ENCODE results near the gene LYRM9. TPM values are rescaled to one million over a fixed set of nuclear protein-coding genes. Genes with fewer than 3 reads are reported as not detected.
"Not testable (repeated sequence)": the region's sequence is repeated elsewhere in the genome, so short reads cannot be mapped to it uniquely, and the experiment has no call there.

LYRM9 gene
- total and polyA plus RNA-seq, 9 donors = 8.2 to 15.5 (median 10.7) TPM

- Histone ChIP-seq H3K9me3 (replicated peaks; ENCODE audit: control insufficient read depth, low read depth, low read length) (no peaks in the 10 kb centered on the region), H3K36me3 (ENCODE audit: control insufficient read depth, insufficient read depth, low read length) (no peaks in the 10 kb centered on the region), H3K4me3 (ENCODE audit: low read length) (no peak overlapping the region), H3K4me1 (ENCODE audit: control insufficient read depth, insufficient read depth, low read length) (peaks cover 10% of the 10 kb centered on the region), H3K27me3 (ENCODE audit: control insufficient read depth, insufficient read depth, low read length) (no peaks in the 10 kb centered on the region), H3K27ac (ENCODE audit: low read length) (no peak overlapping the region)
- WGBS (ENCODE audit: insufficient coverage) = no CpG with 5 or more reads among the region's 3 CpGs
- no peak for DNase-seq
Observed at GRCh38 chr17:27860971-27861664, 32.0 kb downstream of the LYRM9 start.

GRCh38 chr17:27858621-27859305 lies 34.4 kb downstream of the LYRM9 start:
- Histone ChIP-seq H3K4me1 (ENCODE audit: control insufficient read depth, insufficient read depth, low read length) (peaks cover 10% of the 10 kb centered on the region), H3K27ac (ENCODE audit: low read length) (no peak overlapping the region), H3K4me3 (ENCODE audit: low read length) (no peak overlapping the region), H3K36me3 (ENCODE audit: control insufficient read depth, insufficient read depth, low read length) (no peaks in the 10 kb centered on the region), H3K9me3 (replicated peaks; ENCODE audit: control insufficient read depth, low read depth, low read length) (no peaks in the 10 kb centered on the region), H3K27me3 (ENCODE audit: control insufficient read depth, insufficient read depth, low read length) (no peaks in the 10 kb centered on the region)
- WGBS (ENCODE audit: insufficient coverage) = 100% methylated on average over 2 of the region's 6 CpGs
- no peak for DNase-seq

- H3K36me3 ChIP-seq (ENCODE audit: control insufficient read depth, insufficient read depth, low read length) = no peaks in the 10 kb centered on the region
- no peaks in the 10 kb centered on the region for H3K27me3 ChIP-seq (ENCODE audit: control insufficient read depth, insufficient read depth, low read length)
- no peak for DNase-seq
- 51% methylated on average over 3 of the region's 5 CpGs for WGBS (ENCODE audit: insufficient coverage)
- H3K27ac ChIP-seq (ENCODE audit: low read length) = no peak overlapping the region
- peaks cover 9% of the 10 kb centered on the region for H3K4me1 ChIP-seq (ENCODE audit: control insufficient read depth, insufficient read depth, low read length)
- H3K9me3 ChIP-seq (replicated peaks; ENCODE audit: control insufficient read depth, low read depth, low read length) = no peaks in the 10 kb centered on the region
- H3K4me3 ChIP-seq (ENCODE audit: low read length) = no peak overlapping the region
Observed at GRCh38 chr17:27856676-27857432, 36.3 kb downstream of the LYRM9 start.

GRCh38 chr17:27855454-27855853 lies 37.7 kb downstream of the LYRM9 start:
- no peaks in the 10 kb centered on the region for H3K36me3 ChIP-seq (ENCODE audit: control insufficient read depth, insufficient read depth, low read length)
- 86% methylated on average over 2 of the region's 3 CpGs for WGBS (ENCODE audit: insufficient coverage)
- H3K9me3 ChIP-seq (replicated peaks; ENCODE audit: control insufficient read depth, low read depth, low read length) = no peaks in the 10 kb centered on the region
- H3K4me1 ChIP-seq (ENCODE audit: control insufficient read depth, insufficient read depth, low read length) = peaks cover 12% of the 10 kb centered on the region
- no peak overlapping the region for H3K4me3 ChIP-seq (ENCODE audit: low read length)
- no peak for DNase-seq
- no peaks in the 10 kb centered on the region for H3K27me3 ChIP-seq (ENCODE audit: control insufficient read depth, insufficient read depth, low read length)
- no peak overlapping the region for H3K27ac ChIP-seq (ENCODE audit: low read length)

- WGBS (ENCODE audit: insufficient coverage) = 70% methylated on average over 2 of the region's 5 CpGs
- Histone ChIP-seq H3K27ac (ENCODE audit: low read length) (no peak overlapping the region), H3K9me3 (replicated peaks; ENCODE audit: control insufficient read depth, low read depth, low read length) (no peaks in the 10 kb centered on the region), H3K4me3 (ENCODE audit: low read length) (no peak overlapping the region), H3K27me3 (ENCODE audit: control insufficient read depth, insufficient read depth, low read length) (no peaks in the 10 kb centered on the region), H3K36me3 (ENCODE audit: control insufficient read depth, insufficient read depth, low read length) (no peaks in the 10 kb centered on the region), H3K4me1 (ENCODE audit: control insufficient read depth, insufficient read depth, low read length) (peaks cover 19% of the 10 kb centered on the region)
- no peak for DNase-seq
Observed at GRCh38 chr17:27854163-27854562, 39.0 kb downstream of the LYRM9 start.

GRCh38 chr17:27853091-27853490 lies 40.1 kb downstream of the LYRM9 start:
- no peak for DNase-seq
- Histone ChIP-seq H3K4me1 (ENCODE audit: control insufficient read depth, insufficient read depth, low read length) (peaks cover 22% of the 10 kb centered on the region), H3K27ac (ENCODE audit: low read length) (no peak overlapping the region), H3K9me3 (replicated peaks; ENCODE audit: control insufficient read depth, low read depth, low read length) (no peaks in the 10 kb centered on the region), H3K36me3 (ENCODE audit: control insufficient read depth, insufficient read depth, low read length) (no peaks in the 10 kb centered on the region), H3K27me3 (ENCODE audit: control insufficient read depth, insufficient read depth, low read length) (no peaks in the 10 kb centered on the region), H3K4me3 (ENCODE audit: low read length) (no peak overlapping the region)
- WGBS (ENCODE audit: insufficient coverage) = 100% methylated on average over 1 of the region's 3 CpGs

- H3K4me1 ChIP-seq (ENCODE audit: control insufficient read depth, insufficient read depth, low read length) = peaks cover 28% of the 10 kb centered on the region
- no peak overlapping the region for H3K27ac ChIP-seq (ENCODE audit: low read length)
- H3K9me3 ChIP-seq (replicated peaks; ENCODE audit: control insufficient read depth, low read depth, low read length) = no peaks in the 10 kb centered on the region
- no peaks in the 10 kb centered on the region for H3K36me3 ChIP-seq (ENCODE audit: control insufficient read depth, insufficient read depth, low read length)
- no peaks in the 10 kb centered on the region for H3K27me3 ChIP-seq (ENCODE audit: control insufficient read depth, insufficient read depth, low read length)
- peak; percentile 38 for DNase-seq
- 32% methylated on average over 6 of the region's 9 CpGs for WGBS (ENCODE audit: insufficient coverage)
- no peak overlapping the region for H3K4me3 ChIP-seq (ENCODE audit: low read length)
Observed at GRCh38 chr17:27849474-27850185, 43.5 kb downstream of the LYRM9 start.

- H3K27ac ChIP-seq (ENCODE audit: low read length) = peak overlapping the region; percentile 47
- peak; percentile 83 for DNase-seq
Observed at GRCh38 chr17:27848931-27849330, 44.2 kb downstream of the LYRM9 start.

GRCh38 chr17:27846808-27847307 lies 46.3 kb downstream of the LYRM9 start:
- 88% methylated on average over 10 of the region's 11 CpGs for WGBS (ENCODE audit: insufficient coverage)
- DNase-seq; H3K9me3 ChIP-seq (replicated peaks; ENCODE audit: control insufficient read depth, low read depth, low read length); H3K36me3 ChIP-seq (ENCODE audit: control insufficient read depth, insufficient read depth, low read length); H3K27ac ChIP-seq (ENCODE audit: low read length); H3K4me3 ChIP-seq (ENCODE audit: low read length); H3K27me3 ChIP-seq (ENCODE audit: control insufficient read depth, insufficient read depth, low read length): not testable (repeated sequence)
- peaks cover 25% of the 10 kb centered on the region for H3K4me1 ChIP-seq (ENCODE audit: control insufficient read depth, insufficient read depth, low read length)

More at GRCh38 chr17:27848931-27849330, 44.2 kb downstream of the LYRM9 start:
- no CpG with 5 or more reads among the region's 3 CpGs for WGBS (ENCODE audit: insufficient coverage)
- H3K36me3 ChIP-seq (ENCODE audit: control insufficient read depth, insufficient read depth, low read length) = no peaks in the 10 kb centered on the region
- H3K4me3 ChIP-seq (ENCODE audit: low read length) = no peak overlapping the region
- H3K9me3 ChIP-seq (replicated peaks; ENCODE audit: control insufficient read depth, low read depth, low read length) = no peaks in the 10 kb centered on the region
- peaks cover 28% of the 10 kb centered on the region for H3K4me1 ChIP-seq (ENCODE audit: control insufficient read depth, insufficient read depth, low read length)
- H3K27me3 ChIP-seq (ENCODE audit: control insufficient read depth, insufficient read depth, low read length) = no peaks in the 10 kb centered on the region
